Suprapubic skin (tissue), 4 donors: ENCODE results near the gene PRKCZ. TPM values are rescaled to one million over a fixed set of nuclear protein-coding genes. Genes with fewer than 3 reads are reported as not detected.

Experiments
- DNase-seq, 2 donors: peaks; one replicate each; pipeline ENCODE4 v3.0.0-alpha.2; 2019; ENCODE audit warnings: low spot score in 2 of 2
- H3K27ac ChIP-seq: fragments of 200-600 bp; sonication (generic); one replicate; pipeline ENCODE4 v1.5.1; 2019
- H3K27me3 ChIP-seq: fragments of 200-600 bp; sonication (generic); one replicate; pipeline ENCODE4 v1.5.1; 2019
- H3K36me3 ChIP-seq: fragments of 200-600 bp; sonication (generic); one replicate; pipeline ENCODE4 v1.5.1; 2019
- H3K4me1 ChIP-seq: fragments of 200-600 bp; sonication (generic); one replicate; pipeline ENCODE4 v1.5.1; 2019
- H3K4me3 ChIP-seq: fragments of 200-600 bp; sonication (generic); one replicate; pipeline ENCODE4 v1.5.1; 2019; ENCODE audit warnings: mild to moderate bottlenecking
- H3K9me3 ChIP-seq: fragments of 200-600 bp; sonication (generic); one replicate; pipeline ENCODE4 v1.5.1; 2019
- CTCF ChIP-seq, 2 donors: fragments of 200-600 bp in 1 of 2; fragments of 450-650 bp in 1 of 2; sonication (generic) in 1 of 2; IDR thresholded peaks; one replicate each; pipeline ENCODE4 v1.5.1; 2016 to 2019; ENCODE audit warnings: antibody characterized with exemption in 2 of 2, mild to moderate bottlenecking in 1 of 2, moderate library complexity in 1 of 2
- EP300 ChIP-seq: sonication (generic); formaldehyde crosslinking; IDR thresholded peaks from one replicate; pipeline ENCODE4 v1.6.1; 2017; ENCODE audit warnings: antibody characterized with exemption
- POLR2A ChIP-seq, 2 donors: fragments of 450-650 bp; IDR thresholded peaks; one replicate each; pipeline ENCODE4 v1.6.1; 2017; ENCODE audit warnings: antibody characterized with exemption in 2 of 2, mild to moderate bottlenecking in 2 of 2, moderate library complexity in 2 of 2
- POLR2AphosphoS5 ChIP-seq, 3 donors: sonication (generic); formaldehyde crosslinking; IDR thresholded peaks; one replicate each; pipeline ENCODE4 v1.6.1; 2017; ENCODE audit warnings: antibody characterized with exemption in 3 of 3
- WGBS: methylation state at CpG from one replicate; pipeline ENCODE4 v1.1.5; 2018; 5-methylcytosine and 5-hydroxymethylcytosine counted together
- total RNA-seq, 4 donors: library from RNA; depleted of rRNA; stranded (reverse); fragments of >200 nt; gene quantifications; one replicate each; pipeline ENCODE4 v1.1.0, GENCODE V29; 2016

The PRKCZ gene
- total RNA-seq, 4 donors from 2014 or later: 21.7 to 31.5 (median 25.4) TPM

- TF ChIP-seq EP300 (no peak), CTCF (IDR thresholded peaks at IDR 0.05) (no peak), POLR2A (IDR thresholded peaks at IDR 0.05) (no peak), POLR2AphosphoS5 (IDR thresholded peaks at IDR 0.05) (no peak)
- peaks cover 11% of the 10 kb centered on the region for H3K4me1 ChIP-seq
- H3K36me3 ChIP-seq: peaks cover 30% of the 10 kb centered on the region
- no peak overlapping the region for H3K4me3 ChIP-seq
- DNase-seq: no peak
- peaks cover 11% of the 10 kb centered on the region for H3K27me3 ChIP-seq
- 94% methylated on average over 14 of the region's 29 CpGs for WGBS
- H3K9me3 ChIP-seq: no peaks in the 10 kb centered on the region
- no peak overlapping the region for H3K27ac ChIP-seq
These were observed 5.8 kb downstream of the PRKCZ start for GRCh38 chr1:2055911-2056575.

GRCh38 chr1:2056955-2057590, 6.9 kb downstream of the PRKCZ start:
- Histone ChIP-seq H3K4me1 (peaks cover 5% of the 10 kb centered on the region), H3K27me3 (peaks cover under 1% of the 10 kb centered on the region), H3K36me3 (peaks cover 32% of the 10 kb centered on the region), H3K4me3 (no peak overlapping the region), H3K9me3 (no peaks in the 10 kb centered on the region), H3K27ac (no peak overlapping the region)
- 93% methylated on average over 25 of the region's 25 CpGs for WGBS
- DNase-seq: no peak
- TF ChIP-seq EP300 (no peak), POLR2A (IDR thresholded peaks at IDR 0.05) (no peak), POLR2AphosphoS5 (IDR thresholded peaks at IDR 0.05) (no peak), CTCF (IDR thresholded peaks at IDR 0.05) (no peak)

GRCh38 chr1:2059290-2059953, 9.2 kb downstream of the PRKCZ start:
- Histone ChIP-seq H3K27ac (no peak overlapping the region), H3K36me3 (peaks cover 37% of the 10 kb centered on the region), H3K9me3 (no peaks in the 10 kb centered on the region), H3K27me3 (no peaks in the 10 kb centered on the region), H3K4me1 (no peaks in the 10 kb centered on the region), H3K4me3 (no peak overlapping the region)
- DNase-seq: no peak
- 97% methylated on average over 16 of the region's 35 CpGs for WGBS
- TF ChIP-seq POLR2AphosphoS5 (IDR thresholded peaks at IDR 0.05): no peak
- no peak for TF ChIP-seq POLR2A (IDR thresholded peaks at IDR 0.05)
- TF ChIP-seq CTCF (IDR thresholded peaks at IDR 0.05): no peak
- no peak for TF ChIP-seq EP300

- H3K27ac ChIP-seq: no peak overlapping the region
- no peak for DNase-seq
- no peaks in the 10 kb centered on the region for H3K27me3 ChIP-seq
- no peak overlapping the region for H3K4me3 ChIP-seq
- H3K36me3 ChIP-seq: peaks cover 40% of the 10 kb centered on the region
- H3K4me1 ChIP-seq: no peaks in the 10 kb centered on the region
- TF ChIP-seq POLR2AphosphoS5 (IDR thresholded peaks at IDR 0.05) (no peak), EP300 (no peak), CTCF (IDR thresholded peaks at IDR 0.05) (no peak), POLR2A (IDR thresholded peaks at IDR 0.05) (no peak)
- WGBS: 89% methylated on average over 3 of the region's 15 CpGs
- peaks cover 4% of the 10 kb centered on the region for H3K9me3 ChIP-seq
These were observed 9.9 kb downstream of the PRKCZ start for GRCh38 chr1:2060072-2060471.

- no peak overlapping the region for H3K27ac ChIP-seq
- DNase-seq: no peak
- H3K9me3 ChIP-seq: peaks cover 4% of the 10 kb centered on the region
- H3K4me1 ChIP-seq: no peaks in the 10 kb centered on the region
- no peak overlapping the region for H3K4me3 ChIP-seq
- peaks cover 40% of the 10 kb centered on the region for H3K36me3 ChIP-seq
- 86% methylated on average over 7 of the region's 23 CpGs for WGBS
- no peaks in the 10 kb centered on the region for H3K27me3 ChIP-seq
- TF ChIP-seq EP300: no peak
- no peak for TF ChIP-seq POLR2AphosphoS5 (IDR thresholded peaks at IDR 0.05)
- TF ChIP-seq POLR2A (IDR thresholded peaks at IDR 0.05): no peak
- TF ChIP-seq CTCF (IDR thresholded peaks at IDR 0.05): no peak
These were observed 10.3 kb downstream of the PRKCZ start for GRCh38 chr1:2060535-2060934.
